Measurements from ENCODE around the gene KSR1. TPM values are rescaled to one million over a fixed set of nuclear protein-coding genes. Genes with fewer than 3 reads are reported as not detected.
"Not testable (repeated sequence)": the region's sequence is repeated elsewhere in the genome, so short reads cannot be mapped to it uniquely, and the experiment has no call there.

KSR1 gene
- total RNA-seq, 2 donors from 2014 or later = 122 to 236 TPM

DNA sequence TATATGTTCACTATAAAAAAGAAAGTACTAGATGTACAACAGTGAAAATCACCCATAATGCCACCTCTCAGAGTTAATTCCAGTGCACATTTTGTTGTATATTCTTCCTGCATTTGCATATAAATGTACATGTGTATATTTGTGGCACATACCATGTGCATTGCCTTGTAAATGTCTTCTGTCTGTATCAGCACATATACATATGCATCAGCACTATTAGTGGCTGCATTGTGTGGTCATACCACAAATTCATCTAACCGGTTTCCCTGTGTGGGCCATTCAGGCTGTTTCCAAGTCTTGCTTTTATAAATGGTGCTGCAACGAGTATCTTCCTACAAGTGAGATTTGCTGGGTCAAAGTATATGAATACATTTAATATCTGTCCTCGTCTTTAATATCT lies 6.5 kb downstream of the KSR1 start:
- ATAC-seq = no peak
- Mint-ChIP-seq H3K36me3 (no peaks in the 10 kb centered on the region), H3K4me1 (ENCODE audit: low read depth in 2 of 2) (peaks cover 52 to 61% of the 10 kb centered on the region in 2 donors), H3K27me3 (no peaks in the 10 kb centered on the region), H3K27ac (peak overlapping the region in 1 of 2 donors; percentile 0), H3K4me3 (peak overlapping the region; percentile 51), H3K9me3 (no peaks in the 10 kb centered on the region)
- DNase-seq (ENCODE audit: low spot score) = no peak

- Mint-ChIP-seq H3K4me1 (ENCODE audit: low read depth in 2 of 2) (peaks cover 52 to 59% of the 10 kb centered on the region in 2 donors), H3K9me3 (no peaks in the 10 kb centered on the region), H3K36me3 (no peaks in the 10 kb centered on the region), H3K4me3 (peak overlapping the region; percentile 51), H3K27me3 (no peaks in the 10 kb centered on the region), H3K27ac (peak overlapping the region; percentile 0 to 59)
- DNase-seq (ENCODE audit: low spot score) (no peak), ATAC-seq (no peak)
These were observed 7.0 kb downstream of the KSR1 start for GRCh38 chr17:27463235-27463677.

DNA sequence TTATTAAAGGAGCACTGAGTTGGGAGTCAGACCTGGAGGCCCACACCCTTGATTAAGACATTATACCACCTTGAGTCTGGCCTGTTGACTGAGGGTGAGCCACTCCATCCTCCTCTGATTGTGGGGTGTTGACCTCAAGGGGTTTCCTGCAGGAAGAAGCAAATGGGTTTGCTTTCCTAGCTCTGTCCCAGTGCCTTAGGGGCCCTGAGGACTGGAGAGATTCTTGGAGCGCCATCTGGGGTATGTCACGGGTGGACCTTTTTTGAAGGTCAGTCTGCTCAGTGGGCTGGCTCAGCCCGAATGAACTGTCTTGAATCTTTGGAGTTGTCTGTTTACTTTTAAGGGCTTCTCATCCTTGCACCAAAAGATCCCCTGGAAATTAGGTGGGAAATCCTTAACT lies 7.8 kb downstream of the KSR1 start:
- peak overlapping the region in 1 of 2 donors; percentile 59 for H3K27ac Mint-ChIP-seq
- not testable (repeated sequence) for H3K9me3 Mint-ChIP-seq; H3K27me3 Mint-ChIP-seq; H3K36me3 Mint-ChIP-seq; ATAC-seq; DNase-seq (ENCODE audit: low spot score)
- peaks cover 59 to 60% of the 10 kb centered on the region in 2 donors for H3K4me1 Mint-ChIP-seq (ENCODE audit: low read depth in 2 of 2)
- H3K4me3 Mint-ChIP-seq = peak overlapping the region; percentile 51

DNA sequence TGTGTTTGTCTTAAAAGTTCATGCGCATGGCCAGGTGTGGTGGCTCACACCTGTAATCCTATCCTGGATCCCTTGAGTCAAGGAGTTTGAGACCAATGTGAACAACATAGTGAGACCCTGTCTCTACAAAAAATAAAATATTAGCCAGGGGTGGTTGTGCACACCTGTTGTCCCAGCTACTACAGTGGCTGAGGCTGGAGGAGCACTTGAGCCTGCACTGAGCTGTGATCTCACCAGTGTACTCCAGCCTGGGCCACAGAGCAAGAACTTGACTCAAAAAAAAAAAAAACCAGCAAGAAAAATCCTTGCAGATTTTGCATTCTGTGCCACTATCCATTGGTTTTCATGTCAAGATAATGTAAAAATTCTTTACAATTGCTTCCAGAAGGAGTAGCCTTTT lies 8.2 kb downstream of the KSR1 start:
- ATAC-seq = no peak
- H3K4me1 Mint-ChIP-seq (ENCODE audit: low read depth in 2 of 2) = peaks cover 59 to 62% of the 10 kb centered on the region in 2 donors
- peaks cover 2% of the 10 kb centered on the region for H3K36me3 Mint-ChIP-seq
- no peaks in the 10 kb centered on the region for H3K9me3 Mint-ChIP-seq
- H3K27ac Mint-ChIP-seq = peak overlapping the region in 1 of 2 donors; percentile 99
- DNase-seq (ENCODE audit: low spot score) = no peak
- peak overlapping the region; percentile 51 for H3K4me3 Mint-ChIP-seq
- H3K27me3 Mint-ChIP-seq = no peaks in the 10 kb centered on the region

DNA sequence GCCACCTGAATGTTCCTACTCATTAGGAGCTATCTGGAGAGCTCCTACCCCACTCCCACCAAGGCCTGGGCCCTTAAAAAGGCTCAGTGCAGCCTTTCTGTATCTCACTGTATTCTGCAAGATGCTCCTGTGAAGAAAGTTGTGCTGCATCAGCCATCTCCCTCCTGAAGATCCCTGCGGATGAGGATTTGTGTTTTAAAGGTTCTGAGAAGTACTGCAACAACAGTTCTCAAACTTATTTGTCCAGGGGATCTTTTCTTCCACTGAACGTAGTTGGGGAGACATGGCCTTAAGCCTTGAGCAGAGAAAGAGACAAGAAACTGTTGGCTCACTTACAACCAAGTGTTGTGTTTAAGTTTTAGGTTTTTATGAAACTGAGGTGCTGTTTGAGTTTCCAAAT lies 9.6 kb downstream of the KSR1 start:
- peaks cover 62 to 70% of the 10 kb centered on the region in 2 donors for H3K4me1 Mint-ChIP-seq (ENCODE audit: low read depth in 2 of 2)
- H3K9me3 Mint-ChIP-seq; DNase-seq (ENCODE audit: low spot score); ATAC-seq; H3K27me3 Mint-ChIP-seq: not testable (repeated sequence)
- peak overlapping the region; percentile 78 for H3K4me3 Mint-ChIP-seq
- H3K36me3 Mint-ChIP-seq = peaks cover 11% of the 10 kb centered on the region
- peak overlapping the region; percentile 98 to 99 for H3K27ac Mint-ChIP-seq

- peak overlapping the region; percentile 98 to 99 for H3K27ac Mint-ChIP-seq
- H3K36me3 Mint-ChIP-seq = peaks cover 11% of the 10 kb centered on the region
- H3K9me3 Mint-ChIP-seq = no peaks in the 10 kb centered on the region
- peak overlapping the region; percentile 78 for H3K4me3 Mint-ChIP-seq
- H3K4me1 Mint-ChIP-seq (ENCODE audit: low read depth in 2 of 2) = peaks cover 67 to 75% of the 10 kb centered on the region in 2 donors
- DNase-seq (ENCODE audit: low spot score) = no peak
- no peaks in the 10 kb centered on the region for H3K27me3 Mint-ChIP-seq
- ATAC-seq = peak in 1 of 2 donors; percentile 49
These were observed 10.1 kb downstream of the KSR1 start for GRCh38 chr17:27466376-27466742.

GRCh38 chr17:27466743-27467375 lies 10.6 kb downstream of the KSR1 start:
- peak overlapping the region; percentile 98 to 99 for H3K27ac Mint-ChIP-seq
- DNase-seq (ENCODE audit: low spot score) (peak; percentile 86), ATAC-seq (peak; percentile 92 to 93)
- H3K36me3 Mint-ChIP-seq = peaks cover 11% of the 10 kb centered on the region
- no peaks in the 10 kb centered on the region for H3K9me3 Mint-ChIP-seq
- peaks cover 69 to 76% of the 10 kb centered on the region in 2 donors for H3K4me1 Mint-ChIP-seq (ENCODE audit: low read depth in 2 of 2)
- H3K4me3 Mint-ChIP-seq = peak overlapping the region; percentile 78
- no peaks in the 10 kb centered on the region for H3K27me3 Mint-ChIP-seq

DNA sequence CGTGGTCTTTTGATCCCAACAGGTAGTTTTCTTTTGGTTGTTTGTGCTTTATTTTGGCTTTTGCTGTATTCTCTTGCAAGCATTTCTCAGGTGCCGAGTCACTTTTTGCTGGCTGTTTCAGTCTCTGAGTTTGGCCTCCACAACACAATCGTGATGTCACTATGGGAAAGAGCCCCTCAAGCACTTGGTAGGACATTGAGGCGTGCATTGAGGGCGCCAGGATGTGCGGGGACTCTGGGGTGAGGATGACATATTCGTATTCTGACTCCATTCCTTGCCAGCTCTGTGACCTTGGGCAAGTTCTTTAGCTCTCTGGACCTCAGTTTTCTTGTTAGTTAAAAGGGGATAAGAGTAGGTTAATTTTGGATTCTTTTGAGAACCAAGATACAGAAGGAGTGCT lies 13.0 kb downstream of the KSR1 start:
- Mint-ChIP-seq H3K27me3 (no peaks in the 10 kb centered on the region), H3K9me3 (no peaks in the 10 kb centered on the region), H3K4me3 (peak overlapping the region; percentile 64), H3K36me3 (peaks cover 11% of the 10 kb centered on the region), H3K4me1 (ENCODE audit: low read depth in 2 of 2) (peaks cover 70 to 79% of the 10 kb centered on the region in 2 donors), H3K27ac (peak overlapping the region; percentile 98 to 99)
- DNase-seq (ENCODE audit: low spot score) = no peak
- no peak for ATAC-seq

- peak; percentile 77 to 81 for ATAC-seq
- no peaks in the 10 kb centered on the region for H3K27me3 Mint-ChIP-seq
- peaks cover 78 to 86% of the 10 kb centered on the region in 2 donors for H3K4me1 Mint-ChIP-seq (ENCODE audit: low read depth in 2 of 2)
- H3K9me3 Mint-ChIP-seq = no peaks in the 10 kb centered on the region
- H3K27ac Mint-ChIP-seq = peak overlapping the region; percentile 98 to 99
- peaks cover 11% of the 10 kb centered on the region for H3K36me3 Mint-ChIP-seq
- H3K4me3 Mint-ChIP-seq = peak overlapping the region; percentile 85
- DNase-seq (ENCODE audit: low spot score) = peak; percentile 76
These were observed 15.3 kb downstream of the KSR1 start for GRCh38 chr17:27471321-27472269.

DNA sequence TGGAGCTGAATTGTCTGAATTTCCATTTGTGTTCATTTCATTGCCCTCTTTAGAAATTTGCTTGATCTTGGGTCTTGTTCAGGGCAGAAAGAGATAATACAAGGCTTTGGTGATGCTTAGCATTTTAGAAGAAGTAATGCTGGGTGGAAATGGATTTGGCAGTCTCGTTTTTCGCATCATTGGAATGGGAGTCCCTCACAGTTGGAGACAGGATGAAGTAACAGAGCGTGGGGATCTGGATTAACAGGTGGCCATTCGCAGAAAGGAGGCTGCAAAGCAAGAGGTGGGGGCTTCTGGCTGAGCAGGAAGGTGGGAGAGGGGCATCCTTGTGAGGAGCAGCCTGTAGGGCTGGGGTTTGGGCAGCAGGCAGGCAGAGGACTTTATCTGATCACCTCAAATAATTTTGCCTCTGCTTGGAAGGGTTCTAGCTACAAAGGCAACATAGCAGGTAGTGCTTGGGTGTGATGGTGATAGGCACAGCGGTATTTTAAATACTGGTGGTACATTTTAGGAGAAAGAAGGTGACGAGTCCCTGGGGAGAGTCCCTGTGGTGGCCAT lies 17.0 kb downstream of the KSR1 start:
- peaks cover 77 to 92% of the 10 kb centered on the region in 2 donors for H3K4me1 Mint-ChIP-seq (ENCODE audit: low read depth in 2 of 2)
- H3K27me3 Mint-ChIP-seq = no peaks in the 10 kb centered on the region
- ATAC-seq (peak; percentile 79 to 88), DNase-seq (ENCODE audit: low spot score) (no peak)
- no peaks in the 10 kb centered on the region for H3K9me3 Mint-ChIP-seq
- H3K36me3 Mint-ChIP-seq = peaks cover 11% of the 10 kb centered on the region
- H3K4me3 Mint-ChIP-seq = peak overlapping the region; percentile 85
- H3K27ac Mint-ChIP-seq = peak overlapping the region; percentile 98 to 99

- H3K4me3 Mint-ChIP-seq = peak overlapping the region; percentile 85
- peaks cover 11% of the 10 kb centered on the region for H3K36me3 Mint-ChIP-seq
- peak; percentile 90 for DNase-seq (ENCODE audit: low spot score)
- H3K27me3 Mint-ChIP-seq = no peaks in the 10 kb centered on the region
- H3K4me1 Mint-ChIP-seq (ENCODE audit: low read depth in 2 of 2) = peaks cover 76 to 86% of the 10 kb centered on the region in 2 donors
- H3K9me3 Mint-ChIP-seq = no peaks in the 10 kb centered on the region
- peak; percentile 41 to 70 for ATAC-seq
- H3K27ac Mint-ChIP-seq = peak overlapping the region; percentile 98 to 99
These were observed 17.7 kb downstream of the KSR1 start for GRCh38 chr17:27473748-27474609.

- peaks cover 6% of the 10 kb centered on the region for H3K36me3 Mint-ChIP-seq
- H3K4me3 Mint-ChIP-seq = peak overlapping the region; percentile 85
- H3K4me1 Mint-ChIP-seq (ENCODE audit: low read depth in 2 of 2) = peaks cover 78 to 85% of the 10 kb centered on the region in 2 donors
- no peaks in the 10 kb centered on the region for H3K27me3 Mint-ChIP-seq
- ATAC-seq = no peak
- DNase-seq (ENCODE audit: low spot score) = no peak
- peak overlapping the region; percentile 98 to 99 for H3K27ac Mint-ChIP-seq
- no peaks in the 10 kb centered on the region for H3K9me3 Mint-ChIP-seq
These were observed 18.9 kb downstream of the KSR1 start for GRCh38 chr17:27475070-27475673.
